Measurements from ENCODE around the gene SUN1. TPM values are rescaled to one million over a fixed set of nuclear protein-coding genes. Genes with fewer than 3 reads are reported as not detected.
A peak's percentile ranks its signal among the peaks of the same experiment; 100 is the strongest.
"Not testable (repeated sequence)": the region's sequence is repeated elsewhere in the genome, so short reads cannot be mapped to it uniquely, and the experiment has no call there.

The SUN1 gene
- total and polyA plus RNA-seq, 4 donors: 24.8 to 162 (median 40.1) TPM

DNA sequence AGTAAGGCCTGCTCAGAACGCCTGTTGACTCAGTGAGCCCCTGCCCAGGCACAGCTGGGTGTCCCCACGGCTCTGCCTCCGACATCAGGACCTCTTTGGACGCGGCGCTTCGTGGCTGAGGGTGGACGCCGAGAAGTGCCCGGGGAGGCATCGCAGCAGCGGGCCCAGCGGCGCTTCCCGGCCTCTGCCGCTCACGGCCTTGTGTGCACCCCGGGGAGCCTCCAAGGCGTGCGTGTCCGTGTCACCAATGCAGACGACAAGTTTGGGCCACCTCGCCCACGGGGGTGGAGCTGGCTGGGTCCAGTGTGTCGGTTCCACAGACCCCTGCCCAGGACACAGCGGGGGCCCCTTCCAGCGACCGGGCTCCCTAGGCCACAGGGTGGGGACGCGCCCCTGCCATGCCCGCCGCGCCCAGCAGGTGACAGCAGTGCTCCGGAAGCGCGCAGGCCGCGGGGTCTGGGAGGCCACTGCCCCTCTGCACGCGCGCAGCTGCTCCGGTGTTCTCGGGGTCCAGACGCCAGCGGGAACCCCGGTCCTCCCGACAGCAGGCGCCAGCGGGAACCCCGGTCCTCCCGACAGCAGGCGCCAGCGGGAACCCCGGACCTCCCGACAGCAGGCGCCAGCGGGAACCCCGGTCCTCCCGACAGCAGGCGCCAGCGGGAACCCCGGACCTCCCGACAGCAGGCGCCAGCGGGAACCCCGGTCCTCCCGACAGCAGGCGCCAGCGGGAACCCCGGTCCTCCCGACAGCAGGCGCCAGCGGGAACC, 76.5 kb downstream of the SUN1 start:
- not testable (repeated sequence) for H3K9me3 ChIP-seq (ENCODE audit: control insufficient read depth in 4 of 4, low read length in 3 of 4); H3K4me1 ChIP-seq (ENCODE audit: control insufficient read depth in 4 of 4, insufficient read depth in 4 of 4, low read length in 3 of 4); H3K36me3 ChIP-seq (ENCODE audit: control insufficient read depth in 4 of 4, insufficient read depth in 3 of 4, low read depth in 1 of 4, low read length in 3 of 4); H3K27me3 ChIP-seq (ENCODE audit: control insufficient read depth in 4 of 4, insufficient read depth in 4 of 4, low read length in 3 of 4); H3K27ac ChIP-seq (ENCODE audit: low read depth in 1 of 2, low read length in 2 of 2); H3K9ac ChIP-seq (ENCODE audit: low read depth in 1 of 2, low read length in 2 of 2)
- H3K4me3 ChIP-seq (ENCODE audit: low read depth in 1 of 3, low read length in 3 of 3): peak overlapping the region in 1 of 3 donors; percentile 42
- DNase-seq (ENCODE audit: low spot score): peak; percentile 73
- TF ChIP-seq CTCF (IDR thresholded peaks at IDR 0.05; ENCODE audit: low read depth, low read length, missing input control) (peak; percentile 75), RAD21 (IDR thresholded peaks at IDR 0.05) (peak; percentile 62 to 77)
- WGBS: 28% methylated on average over 71 of the region's 73 CpGs

DNA sequence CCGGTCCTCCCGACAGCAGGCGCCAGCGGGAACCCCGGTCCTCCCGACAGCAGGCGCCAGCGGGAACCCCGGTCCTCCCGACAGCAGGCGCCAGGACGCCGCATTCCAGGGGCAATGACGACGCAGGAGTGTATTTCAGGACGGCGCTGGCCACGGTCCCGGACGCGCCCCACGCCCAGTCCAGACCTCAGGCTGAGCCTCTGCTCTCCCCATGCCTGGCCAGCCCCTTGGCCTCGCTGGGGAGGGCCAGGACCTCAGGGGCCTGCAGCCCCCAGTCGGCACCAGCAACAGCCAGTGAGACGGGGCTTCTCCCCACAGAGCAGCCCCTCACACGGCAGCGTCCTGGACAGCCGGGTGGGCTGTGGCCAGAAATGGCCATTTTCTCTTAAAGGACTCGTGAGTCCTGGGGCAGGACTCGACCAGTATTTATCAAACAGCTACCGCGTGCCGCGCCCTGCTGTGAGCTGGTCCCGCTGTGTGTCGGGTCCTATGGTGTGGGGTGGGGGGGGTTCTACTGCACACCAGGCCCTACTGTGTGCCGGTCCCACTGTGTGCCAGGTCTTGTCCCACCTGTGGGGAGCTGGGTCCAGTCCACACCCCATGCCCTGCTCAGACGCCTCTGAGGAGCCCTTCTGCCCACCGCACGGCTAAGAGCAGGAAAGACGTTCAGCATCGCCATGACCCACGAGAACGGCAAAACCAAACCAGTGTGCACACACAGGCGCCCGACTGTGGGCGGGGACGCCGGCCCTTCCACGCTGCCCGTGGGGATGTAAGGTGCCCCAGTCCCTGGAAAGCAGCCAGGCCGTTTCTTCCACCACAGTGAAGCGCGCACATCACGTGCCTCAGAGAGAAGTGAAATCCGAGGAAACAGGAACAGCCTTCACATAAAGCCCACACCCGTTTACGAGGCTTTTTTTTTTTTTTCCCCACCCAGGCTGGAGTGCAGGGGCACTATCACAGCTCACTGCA, 77.4 kb downstream of the SUN1 start:
- no peak for TF ChIP-seq HNF4A (conservative IDR thresholded peaks at IDR 0.05)
- TF ChIP-seq TAF1 (conservative IDR thresholded peaks at IDR 0.05): no peak
- TF ChIP-seq EGR1 (IDR thresholded peaks at IDR 0.05; ENCODE audit: low read depth in 2 of 2): no peak
- TF ChIP-seq GABPA (IDR thresholded peaks at IDR 0.05 in 1 of 2, conservative IDR thresholded peaks at IDR 0.05 in 1 of 2): no peak
- no peak for TF ChIP-seq NR2F2 (IDR thresholded peaks at IDR 0.05)
- no peak for TF ChIP-seq CTCF (IDR thresholded peaks at IDR 0.05; ENCODE audit: low read depth, low read length, missing input control)
- TF ChIP-seq ZBTB33 (IDR thresholded peaks at IDR 0.05): no peak
- TF ChIP-seq RAD21 (IDR thresholded peaks at IDR 0.05): no peak
- TF ChIP-seq FOXA2 (IDR thresholded peaks at IDR 0.05): no peak
- TF ChIP-seq RXRA (IDR thresholded peaks at IDR 0.05): no peak
- Histone ChIP-seq H3K27me3 (ENCODE audit: control insufficient read depth in 4 of 4, insufficient read depth in 4 of 4, low read length in 3 of 4) (no peaks in the 10 kb centered on the region), H3K36me3 (ENCODE audit: control insufficient read depth in 4 of 4, insufficient read depth in 3 of 4, low read depth in 1 of 4, low read length in 3 of 4) (no peaks in the 10 kb centered on the region), H3K9me3 (ENCODE audit: control insufficient read depth in 4 of 4, low read length in 3 of 4) (no peaks in the 10 kb centered on the region), H3K4me3 (ENCODE audit: low read depth in 1 of 3, low read length in 3 of 3) (peak overlapping the region in 1 of 3 donors; percentile 27), H3K27ac (ENCODE audit: low read depth in 1 of 2, low read length in 2 of 2) (no peak overlapping the region), H3K9ac (ENCODE audit: low read depth in 1 of 2, low read length in 2 of 2) (no peak overlapping the region), H3K4me1 (ENCODE audit: control insufficient read depth in 4 of 4, insufficient read depth in 4 of 4, low read length in 3 of 4) (peaks cover 0 to 7% (median 0%) of the 10 kb centered on the region in 4 donors)
- DNase-seq (ENCODE audit: low spot score): no peak
- WGBS: 46% methylated on average over 53 of the region's 58 CpGs
